ENCODE data around the gene PPA1.
"Not testable (repeated sequence)": the region's sequence is repeated elsewhere in the genome, so short reads cannot be mapped to it uniquely, and the experiment has no call there.

The PPA1 gene

DNA sequence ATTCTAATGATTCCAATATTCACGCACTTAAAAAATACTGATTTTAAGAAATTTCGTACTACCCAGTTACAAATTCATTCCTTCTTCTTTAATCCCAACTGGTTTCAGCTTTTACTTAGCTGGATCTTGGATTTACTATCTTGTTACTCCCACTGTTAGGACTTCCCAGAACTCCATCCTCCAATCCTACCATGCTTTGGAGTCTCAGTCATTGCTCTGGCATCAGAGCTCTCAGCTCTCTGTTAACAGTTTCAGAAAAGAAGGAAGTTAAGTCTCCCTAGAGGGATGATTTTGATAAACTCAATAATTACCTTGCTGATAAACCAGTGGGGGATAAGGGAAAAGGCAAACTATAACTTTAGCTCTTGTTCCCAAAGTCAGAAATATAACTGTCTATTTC, 9.5 kb downstream of the PPA1 start:
- TF ChIP-seq, protein P1, sequence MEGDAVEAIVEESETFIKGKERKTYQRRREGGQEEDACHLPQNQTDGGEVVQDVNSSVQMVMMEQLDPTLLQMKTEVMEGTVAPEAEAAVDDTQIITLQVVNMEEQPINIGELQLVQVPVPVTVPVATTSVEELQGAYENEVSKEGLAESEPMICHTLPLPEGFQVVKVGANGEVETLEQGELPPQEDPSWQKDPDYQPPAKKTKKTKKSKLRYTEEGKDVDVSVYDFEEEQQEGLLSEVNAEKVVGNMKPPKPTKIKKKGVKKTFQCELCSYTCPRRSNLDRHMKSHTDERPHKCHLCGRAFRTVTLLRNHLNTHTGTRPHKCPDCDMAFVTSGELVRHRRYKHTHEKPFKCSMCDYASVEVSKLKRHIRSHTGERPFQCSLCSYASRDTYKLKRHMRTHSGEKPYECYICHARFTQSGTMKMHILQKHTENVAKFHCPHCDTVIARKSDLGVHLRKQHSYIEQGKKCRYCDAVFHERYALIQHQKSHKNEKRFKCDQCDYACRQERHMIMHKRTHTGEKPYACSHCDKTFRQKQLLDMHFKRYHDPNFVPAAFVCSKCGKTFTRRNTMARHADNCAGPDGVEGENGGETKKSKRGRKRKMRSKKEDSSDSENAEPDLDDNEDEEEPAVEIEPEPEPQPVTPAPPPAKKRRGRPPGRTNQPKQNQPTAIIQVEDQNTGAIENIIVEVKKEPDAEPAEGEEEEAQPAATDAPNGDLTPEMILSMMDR (IDR thresholded peaks at IDR 0.05; ENCODE audit: control insufficient read depth, extremely low read depth, insufficient read depth): no peak
- no peak for DNase-seq (ENCODE audit: low read depth)
- H3K4me3 ChIP-seq (ENCODE audit: low read depth, low read length): no peak overlapping the region

DNA sequence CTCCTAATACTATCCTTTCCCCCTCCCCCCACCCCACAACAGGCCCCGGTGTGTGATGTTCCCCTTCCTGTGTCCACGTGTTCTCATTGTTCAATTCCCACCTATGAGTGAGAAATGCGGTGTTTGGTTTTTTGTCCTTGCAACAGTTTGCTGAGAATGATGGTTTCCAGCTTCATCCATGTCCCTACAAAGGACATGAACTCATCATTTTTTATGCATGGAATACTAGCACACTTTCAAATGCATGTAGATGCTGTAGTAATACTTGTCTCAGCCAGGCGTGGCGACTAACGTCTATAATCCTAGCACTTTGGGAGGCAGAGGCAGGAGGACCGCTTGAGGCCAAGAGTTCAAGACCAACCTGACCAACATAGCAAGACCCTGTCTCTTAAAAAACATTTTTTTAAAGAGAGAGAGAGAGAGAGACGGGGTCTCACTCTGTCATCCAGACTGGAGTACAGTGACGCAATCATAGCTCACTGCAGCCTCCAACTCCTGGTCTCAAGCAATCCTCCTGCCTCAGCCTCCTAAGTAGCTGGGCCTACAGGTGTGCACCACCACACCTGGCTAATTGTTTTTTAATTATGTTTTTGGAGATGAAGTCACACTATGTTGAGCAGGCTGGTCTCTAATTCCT, 10.3 kb downstream of the PPA1 start:
- not testable (repeated sequence) for H3K4me3 ChIP-seq (ENCODE audit: low read depth, low read length); DNase-seq (ENCODE audit: low read depth)

DNA sequence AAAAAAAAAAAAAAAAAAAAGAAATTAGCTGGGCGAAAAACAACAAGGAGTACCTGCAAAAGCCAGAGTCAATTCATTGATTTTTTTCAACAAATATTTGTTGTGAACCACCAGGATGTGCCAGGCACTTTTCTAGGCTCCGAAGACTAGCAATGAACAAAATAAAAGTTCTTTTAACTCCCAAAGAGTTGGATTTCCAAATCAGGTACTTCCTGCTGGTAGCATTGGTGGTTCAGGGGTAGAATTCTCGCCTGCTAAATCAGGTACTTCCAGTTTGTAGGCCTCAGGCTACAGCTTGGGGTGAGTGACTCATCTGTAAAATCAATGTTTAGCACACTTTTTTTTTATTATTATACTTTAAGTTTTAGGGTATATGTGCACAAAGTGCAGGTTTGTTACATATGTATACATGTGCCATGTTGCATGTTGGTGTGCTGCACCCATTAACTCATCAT, 10.9 kb downstream of the PPA1 start:
- H3K4me3 ChIP-seq (ENCODE audit: low read depth, low read length): no peak overlapping the region
- TF ChIP-seq, protein P1 (IDR thresholded peaks at IDR 0.05; ENCODE audit: control insufficient read depth, extremely low read depth, insufficient read depth): no peak
- DNase-seq (ENCODE audit: low read depth): peak; percentile 50

DNA sequence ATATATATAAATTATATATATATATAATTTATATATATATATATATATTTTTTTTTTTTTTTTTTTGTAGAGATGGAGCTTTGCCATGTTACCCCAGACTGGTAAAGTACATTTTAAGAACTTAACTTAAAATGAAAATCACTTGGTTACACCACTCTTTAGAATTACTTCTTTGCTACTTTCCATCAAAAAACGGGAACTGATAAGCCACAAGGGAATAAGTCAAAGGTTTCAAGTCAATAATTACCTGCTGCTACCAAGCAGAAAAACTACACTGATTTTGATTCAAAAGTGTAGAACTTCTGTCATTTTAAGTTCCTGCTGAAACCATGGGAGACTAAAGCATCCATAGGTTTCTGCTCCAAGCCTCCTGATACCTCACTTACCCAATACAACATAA, 12.2 kb downstream of the PPA1 start:
- DNase-seq (ENCODE audit: low read depth): no peak
- TF ChIP-seq, protein P1 (IDR thresholded peaks at IDR 0.05; ENCODE audit: control insufficient read depth, extremely low read depth, insufficient read depth): no peak
- no peak overlapping the region for H3K4me3 ChIP-seq (ENCODE audit: low read depth, low read length)

DNA sequence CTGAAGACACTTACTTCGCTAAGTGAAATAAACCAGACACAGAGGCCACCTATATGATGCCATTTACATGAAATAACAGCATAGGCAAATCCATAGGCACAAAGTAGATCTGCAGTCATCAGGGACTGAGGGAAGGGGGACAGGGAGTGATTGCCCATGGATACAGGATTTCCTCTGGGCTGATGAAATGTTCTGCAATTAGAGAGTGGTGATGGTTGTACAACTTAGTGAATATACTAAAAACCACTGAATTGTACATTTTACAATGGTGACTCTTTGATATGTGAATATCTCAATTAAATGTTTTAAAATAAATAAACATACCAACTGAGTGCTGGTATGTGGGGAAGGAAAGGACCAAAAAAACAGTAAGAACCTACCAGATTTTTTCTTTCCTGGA, 20.4 kb downstream of the PPA1 start:
- H3K4me3 ChIP-seq (ENCODE audit: low read depth, low read length): no peak overlapping the region
- TF ChIP-seq, protein P1 (IDR thresholded peaks at IDR 0.05; ENCODE audit: control insufficient read depth, extremely low read depth, insufficient read depth): no peak
- DNase-seq (ENCODE audit: low read depth): no peak

DNA sequence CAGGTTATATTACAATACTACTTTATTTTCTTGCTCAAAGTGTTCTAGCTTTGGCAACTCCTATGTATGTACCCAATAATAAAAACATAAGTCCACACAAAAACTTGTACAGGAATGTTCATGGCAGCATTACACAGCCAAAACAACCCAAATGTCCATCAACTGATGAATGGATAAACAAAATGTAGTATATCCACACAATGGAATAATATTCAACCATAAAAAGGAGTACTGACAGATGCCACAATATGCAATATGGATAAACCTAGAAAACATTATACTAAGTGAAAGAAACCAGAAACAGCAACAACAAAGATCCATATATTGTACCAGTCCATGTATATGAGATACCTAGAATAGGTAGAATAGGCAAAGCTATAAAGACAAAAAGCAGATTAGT, 21.0 kb downstream of the PPA1 start:
- TF ChIP-seq, protein P1 (IDR thresholded peaks at IDR 0.05; ENCODE audit: control insufficient read depth, extremely low read depth, insufficient read depth): no peak
- no peak overlapping the region for H3K4me3 ChIP-seq (ENCODE audit: low read depth, low read length)
- no peak for DNase-seq (ENCODE audit: low read depth)

DNA sequence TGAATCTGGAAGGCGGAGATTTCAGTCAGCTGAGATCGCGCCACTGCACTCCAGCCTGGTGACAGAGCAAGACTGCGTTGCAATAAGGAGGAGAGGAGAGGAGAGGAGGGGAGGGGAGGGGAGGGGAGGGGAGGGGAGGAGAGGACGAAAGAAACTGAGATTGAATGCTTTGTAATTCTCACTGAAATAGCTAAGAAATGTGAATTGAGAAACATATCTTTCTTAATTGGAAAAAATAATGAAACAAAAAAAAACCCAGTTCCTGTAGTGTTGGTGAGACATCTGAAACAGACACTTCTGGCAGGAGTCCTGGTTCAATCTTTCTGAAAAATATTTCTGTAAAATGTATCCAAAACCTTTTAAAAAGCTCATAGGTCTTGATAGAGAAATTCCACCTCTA, 26.5 kb downstream of the PPA1 start:
- DNase-seq (ENCODE audit: low read depth): no peak
- no peak overlapping the region for H3K4me3 ChIP-seq (ENCODE audit: low read depth, low read length)
- TF ChIP-seq, protein P1 (IDR thresholded peaks at IDR 0.05; ENCODE audit: control insufficient read depth, extremely low read depth, insufficient read depth): no peak
